ENCODE results near the gene INVS.
"Not testable (repeated sequence)": the region's sequence is repeated elsewhere in the genome, so short reads cannot be mapped to it uniquely, and the experiment has no call there.

INVS gene

DNA sequence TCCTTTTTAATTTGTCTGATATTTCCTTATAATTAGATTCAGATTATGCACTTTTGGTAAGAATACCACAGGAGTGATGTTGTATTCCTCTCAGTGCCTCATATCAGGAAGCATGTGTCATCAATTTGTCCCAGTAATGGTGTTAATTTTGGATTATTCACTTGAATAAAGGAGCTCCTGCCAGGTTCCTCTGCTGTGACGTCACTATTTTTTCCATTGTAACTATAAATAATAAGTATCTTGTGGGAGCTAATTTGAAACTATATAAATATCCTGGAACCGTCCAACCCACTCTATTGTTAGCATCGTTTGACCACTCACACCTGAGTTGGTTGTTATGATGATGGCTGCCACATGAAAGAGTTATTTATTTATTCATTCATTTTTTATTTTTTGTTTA lies 107.9 kb downstream of the INVS start:
- DNase-seq: no peak

DNA sequence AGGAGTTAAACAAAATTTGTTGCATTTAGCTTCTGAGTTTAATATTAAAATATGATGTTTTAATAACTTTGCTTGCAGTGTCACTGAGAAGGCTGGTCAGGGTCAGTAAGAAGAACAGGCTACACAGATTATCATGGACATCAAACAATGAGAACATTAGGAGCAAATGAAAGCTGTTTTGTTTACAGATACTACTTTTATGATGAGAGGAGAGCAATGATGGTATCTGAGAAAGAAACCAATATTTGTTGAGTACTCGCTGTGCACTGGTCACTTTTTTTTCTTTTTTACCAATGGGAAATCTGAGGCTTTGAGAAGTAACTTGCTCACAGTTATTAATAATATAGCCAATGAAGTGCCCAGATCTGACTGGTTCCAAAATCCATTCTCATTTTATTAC lies 109.6 kb downstream of the INVS start:
- DNase-seq: no peak

DNA sequence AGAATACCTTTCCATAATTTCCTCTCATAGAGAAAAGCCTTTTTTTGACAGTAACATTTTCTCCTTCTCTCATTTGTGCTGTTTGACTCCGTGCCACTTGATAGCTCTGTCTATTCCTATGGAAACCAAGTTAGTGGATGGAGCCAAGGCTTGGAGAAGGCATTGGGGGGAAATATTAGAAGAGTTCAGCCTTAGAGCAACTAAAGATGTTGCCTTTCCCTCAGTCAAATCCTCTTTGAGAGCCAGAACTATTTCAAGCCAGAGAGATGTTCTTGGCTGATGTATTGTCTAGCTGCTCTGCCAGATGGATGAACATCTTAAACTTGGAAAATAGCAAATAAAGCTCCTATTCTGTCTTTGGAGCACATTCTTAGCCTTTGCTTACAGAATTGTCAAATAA lies 112.4 kb downstream of the INVS start:
- DNase-seq: no peak

DNA sequence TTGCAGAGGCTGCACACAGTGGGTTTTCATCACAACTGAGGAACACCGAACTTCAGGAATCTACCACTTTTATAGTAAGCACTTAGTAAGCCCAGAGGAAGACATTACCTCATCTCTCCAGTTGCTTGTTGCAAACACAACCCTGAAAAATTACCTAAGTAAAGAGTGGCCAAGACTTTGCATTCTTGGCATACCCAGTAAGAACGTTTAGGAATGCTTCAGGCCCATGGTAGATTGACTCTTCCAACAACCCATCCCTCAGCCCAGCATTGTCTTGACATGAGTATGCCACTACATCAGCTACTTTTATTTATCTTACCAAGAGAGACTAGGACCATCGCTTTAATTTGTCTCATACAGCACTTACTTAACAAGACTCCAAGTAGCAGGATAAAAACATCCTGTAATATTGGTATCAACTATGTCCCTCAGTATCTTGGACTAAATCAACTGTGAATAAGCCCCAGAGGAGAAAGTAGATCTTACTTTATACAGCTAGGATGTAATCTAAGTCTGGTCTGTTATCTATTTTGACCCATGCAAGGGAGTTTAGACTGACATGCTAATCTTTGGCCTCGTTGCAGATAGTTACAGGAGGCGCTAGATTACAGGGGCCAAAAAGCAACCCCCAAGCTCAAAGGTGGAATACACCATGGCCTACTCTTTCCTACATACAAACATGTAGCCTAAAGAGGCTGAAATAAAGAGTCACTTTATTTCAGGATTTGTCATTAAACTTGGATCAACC lies 114.9 kb downstream of the INVS start:
- DNase-seq: no peak

DNA sequence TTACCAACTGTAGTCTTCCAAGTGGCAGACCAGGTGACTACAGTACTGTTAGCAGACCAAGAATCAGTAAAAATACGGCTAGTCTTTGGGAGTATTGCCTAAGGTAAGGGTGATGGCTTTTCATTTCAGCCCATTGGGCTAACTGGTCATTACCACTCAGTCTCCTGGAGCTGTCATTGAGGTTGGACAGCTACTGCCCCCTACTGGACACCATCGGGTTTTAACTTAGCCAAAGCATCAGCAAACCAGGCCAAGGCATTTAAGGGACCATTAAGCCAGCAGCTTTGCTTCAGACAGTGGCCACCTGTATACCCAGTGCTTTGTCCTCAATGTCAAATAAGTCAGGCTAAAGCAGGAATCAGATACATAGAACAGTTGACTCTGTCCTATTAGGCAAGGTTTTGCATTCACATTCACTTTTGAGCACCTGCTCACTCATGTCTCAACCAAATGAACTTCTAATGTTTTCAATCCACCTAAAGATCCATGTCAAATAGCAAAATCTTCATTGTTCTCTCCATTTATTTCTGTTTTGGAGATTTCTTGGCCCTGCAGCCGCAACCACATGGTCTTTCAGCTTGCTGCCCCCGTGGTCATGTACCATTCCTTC lies 117.2 kb downstream of the INVS start:
- peak; percentile 22 to 67 (median 25) for DNase-seq

DNA sequence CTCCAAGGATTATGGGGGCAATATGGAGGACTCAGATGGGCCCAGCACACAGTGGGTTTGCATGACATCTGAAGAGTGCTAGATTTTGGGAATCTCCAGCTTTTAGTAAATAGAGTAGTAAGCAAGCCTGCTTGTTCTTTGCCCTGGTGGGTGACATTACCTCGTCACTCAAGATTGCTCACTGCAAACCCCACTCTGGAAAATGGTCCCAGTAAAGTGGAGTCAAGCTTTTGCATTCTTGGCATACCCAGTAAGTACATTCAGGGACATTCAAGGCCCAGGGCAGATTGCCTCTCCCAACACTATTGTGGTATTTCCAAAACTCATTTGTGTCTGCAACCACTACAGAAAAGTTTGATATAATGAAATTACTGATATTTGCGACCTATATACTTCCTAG lies 118.5 kb downstream of the INVS start:
- no peak for DNase-seq

GRCh38 chr9:100219347-100219746 lies 120.3 kb downstream of the INVS start:
- DNase-seq: no peak

- DNase-seq: no peak
Measured at GRCh38 chr9:100220936-100221335, 121.9 kb downstream of the INVS start.

GRCh38 chr9:100221538-100221937 lies 122.5 kb downstream of the INVS start:
- no peak for DNase-seq

DNA sequence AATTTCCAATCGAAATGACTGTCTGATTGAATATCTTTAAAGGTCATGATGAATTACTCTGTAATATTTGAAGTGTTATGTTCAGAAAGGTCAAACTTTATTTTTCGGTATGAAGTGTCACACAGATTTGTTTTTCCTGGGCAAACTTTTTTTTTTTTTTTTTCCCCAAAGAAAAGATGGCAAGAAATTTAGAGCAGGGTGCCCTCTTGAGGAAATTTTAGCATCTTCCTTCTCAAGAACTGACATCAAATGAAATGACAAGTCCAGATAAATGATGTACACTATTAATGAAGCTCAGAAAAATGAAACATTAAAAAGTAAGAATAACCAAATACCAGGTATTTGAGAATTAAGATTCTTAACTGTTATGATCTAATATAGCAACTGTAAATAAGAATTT lies 123.6 kb downstream of the INVS start:
- DNase-seq: peak in 1 of 3 experiments; percentile 58

- DNase-seq: no peak
Measured at GRCh38 chr9:100227636-100228035, 128.6 kb downstream of the INVS start.

DNA sequence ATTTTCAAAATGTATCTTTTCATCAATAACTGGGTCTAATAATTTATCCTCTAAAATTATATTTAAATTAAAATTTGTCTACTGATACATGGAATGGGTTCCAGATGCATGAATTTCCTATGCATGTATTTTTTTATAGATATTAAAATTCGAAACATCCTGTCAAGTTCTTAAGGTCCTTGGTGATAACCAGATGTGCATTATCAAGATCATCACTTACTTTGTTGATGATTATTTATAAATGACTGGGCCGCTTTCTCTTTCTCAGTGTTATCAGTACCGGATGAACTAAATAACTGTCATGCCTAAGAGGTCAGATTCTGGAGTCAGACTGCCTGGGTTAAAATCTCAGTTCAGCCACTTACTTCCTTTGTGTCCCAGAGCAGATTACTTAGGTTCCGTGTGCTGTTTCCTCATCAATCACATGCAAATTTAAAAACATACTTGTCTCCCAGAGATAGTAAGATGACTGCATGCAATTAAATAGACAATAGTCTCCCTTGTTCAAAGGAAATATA lies 129.4 kb downstream of the INVS start:
- no peak for DNase-seq

DNA sequence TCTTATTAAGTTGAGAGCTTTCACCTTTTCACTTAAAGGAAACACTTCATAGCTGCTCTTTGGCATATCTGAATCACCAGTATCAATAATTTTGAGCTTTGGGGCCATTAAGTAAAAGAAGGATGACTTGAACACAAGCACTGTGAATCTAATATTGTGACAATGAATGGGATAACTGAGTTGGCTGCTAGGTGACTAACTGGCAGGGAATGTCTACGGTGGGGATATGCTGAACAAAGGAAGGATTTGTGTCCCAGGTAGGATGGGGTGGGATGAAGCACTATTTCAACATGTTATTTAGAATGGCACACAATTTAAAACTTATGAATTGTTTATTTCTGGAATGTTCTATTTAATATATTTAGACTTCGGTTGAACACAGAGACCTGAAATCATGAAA lies 130.1 kb downstream of the INVS start:
- DNase-seq: no peak

GRCh38 chr9:100229561-100229960 lies 130.5 kb downstream of the INVS start:
- DNase-seq: peak in 1 of 3 experiments; percentile 80

DNA sequence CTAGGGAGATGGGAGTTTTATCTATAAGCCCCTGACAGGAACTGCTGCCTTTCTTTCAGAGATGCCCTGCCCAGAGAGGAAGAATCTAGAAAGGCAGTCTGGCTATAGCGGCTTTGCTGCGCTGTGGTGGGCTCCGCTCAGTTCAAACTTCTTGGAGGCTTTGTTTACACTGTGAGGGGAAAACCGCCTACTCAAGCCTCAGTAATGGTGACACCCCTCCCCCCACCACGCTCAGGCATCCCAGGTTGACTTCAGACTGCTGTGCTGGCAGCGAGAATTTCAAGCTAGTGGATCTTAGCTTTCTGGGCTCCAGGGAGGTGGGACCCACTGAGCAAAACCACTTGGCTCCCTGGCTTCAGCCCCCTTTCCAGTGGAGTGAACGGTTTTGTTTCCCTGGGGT lies 137.9 kb downstream of the INVS start:
- not testable (repeated sequence) for DNase-seq

- DNase-seq: no peak
Measured at GRCh38 chr9:100240512-100240911, 141.5 kb downstream of the INVS start.

GRCh38 chr9:100267211-100267610 lies 168.2 kb downstream of the INVS start:
- no peak for DNase-seq

- DNase-seq: no peak
Measured at GRCh38 chr9:100268271-100268670, 169.2 kb downstream of the INVS start.

GRCh38 chr9:100269656-100270055 lies 170.6 kb downstream of the INVS start:
- no peak for DNase-seq

DNA sequence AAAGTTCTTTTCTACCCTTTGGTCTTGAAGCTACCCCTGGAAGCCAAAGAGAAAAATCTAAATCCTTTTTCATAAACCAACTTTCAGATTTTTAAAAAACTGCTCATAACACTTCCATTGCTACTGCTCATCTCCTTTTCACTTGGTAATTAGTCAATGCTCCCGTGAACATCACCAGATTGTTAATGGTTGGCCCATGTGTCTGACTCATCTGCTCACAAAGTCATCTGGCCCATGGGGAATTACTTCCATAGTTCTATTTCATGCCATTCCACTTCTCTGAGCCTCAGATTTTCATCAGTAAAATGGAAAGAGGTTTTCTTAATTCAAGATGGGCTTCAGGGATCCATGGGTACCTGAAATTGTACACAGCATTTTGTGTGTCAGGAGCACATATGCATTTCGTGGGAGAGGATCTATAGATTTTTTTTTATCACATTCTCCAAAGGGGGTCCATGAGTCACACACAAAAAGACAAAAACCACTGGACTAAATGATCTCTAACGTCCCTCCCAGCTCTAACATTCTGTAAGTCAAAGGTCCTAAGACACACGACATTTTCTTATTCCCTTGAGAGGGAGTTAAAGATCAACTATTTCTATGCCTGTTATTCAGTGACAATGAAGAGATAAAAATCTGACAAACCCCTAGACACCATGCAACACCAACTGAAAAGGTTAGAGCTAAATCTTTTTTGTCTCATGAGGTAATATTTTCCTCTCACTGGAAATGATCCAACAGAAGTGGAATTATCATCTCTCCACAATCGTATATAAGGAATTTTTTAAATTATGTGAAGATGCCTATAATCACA lies 178.3 kb downstream of the INVS start:
- no peak for DNase-seq

- DNase-seq: no peak
Measured at GRCh38 chr9:100281066-100281465, 182.0 kb downstream of the INVS start.

DNA sequence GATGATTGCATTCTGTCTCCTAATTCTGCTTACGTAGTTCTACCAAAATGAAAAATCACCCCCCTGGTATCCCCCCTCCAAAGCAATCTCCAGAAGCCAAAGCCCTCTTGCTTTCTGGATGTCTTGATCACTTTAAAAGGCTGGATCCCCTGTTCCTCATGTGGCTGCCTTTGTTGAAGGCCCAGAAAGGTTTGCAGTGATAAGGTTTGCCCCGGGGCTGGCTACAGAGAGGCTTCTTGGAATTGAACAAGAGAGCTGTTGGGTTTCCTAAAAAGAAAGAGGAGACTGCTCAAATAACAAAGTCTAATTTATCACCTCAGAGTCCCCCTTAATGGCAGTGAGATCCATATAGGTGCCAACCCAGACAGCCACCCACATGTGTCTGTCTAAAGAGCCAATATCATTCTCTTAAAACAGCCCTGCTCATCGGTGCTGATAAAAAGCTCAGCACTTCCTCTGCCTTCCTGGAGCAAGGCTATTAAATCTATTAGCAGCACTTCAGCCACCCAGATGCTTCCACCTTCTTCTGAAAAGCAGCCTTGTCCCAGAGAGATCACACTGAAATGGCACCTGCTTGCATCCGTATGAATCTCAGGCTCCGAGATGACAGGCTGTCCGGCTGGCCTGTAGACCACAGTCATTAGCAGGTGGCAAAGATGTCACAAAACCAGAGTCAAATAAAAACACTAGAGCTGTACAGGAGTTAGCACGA lies 182.8 kb downstream of the INVS start:
- no peak for DNase-seq

- no peak for DNase-seq
Measured at GRCh38 chr9:100282388-100282719, 183.3 kb downstream of the INVS start.
